ENCODE results near the gene AKAP13. TPM values are rescaled to one million over a fixed set of nuclear protein-coding genes. Genes with fewer than 3 reads are reported as not detected.

Gene AKAP13
- total RNA-seq, 1 experiment from 2014 or later, result 54.5 TPM

DNA sequence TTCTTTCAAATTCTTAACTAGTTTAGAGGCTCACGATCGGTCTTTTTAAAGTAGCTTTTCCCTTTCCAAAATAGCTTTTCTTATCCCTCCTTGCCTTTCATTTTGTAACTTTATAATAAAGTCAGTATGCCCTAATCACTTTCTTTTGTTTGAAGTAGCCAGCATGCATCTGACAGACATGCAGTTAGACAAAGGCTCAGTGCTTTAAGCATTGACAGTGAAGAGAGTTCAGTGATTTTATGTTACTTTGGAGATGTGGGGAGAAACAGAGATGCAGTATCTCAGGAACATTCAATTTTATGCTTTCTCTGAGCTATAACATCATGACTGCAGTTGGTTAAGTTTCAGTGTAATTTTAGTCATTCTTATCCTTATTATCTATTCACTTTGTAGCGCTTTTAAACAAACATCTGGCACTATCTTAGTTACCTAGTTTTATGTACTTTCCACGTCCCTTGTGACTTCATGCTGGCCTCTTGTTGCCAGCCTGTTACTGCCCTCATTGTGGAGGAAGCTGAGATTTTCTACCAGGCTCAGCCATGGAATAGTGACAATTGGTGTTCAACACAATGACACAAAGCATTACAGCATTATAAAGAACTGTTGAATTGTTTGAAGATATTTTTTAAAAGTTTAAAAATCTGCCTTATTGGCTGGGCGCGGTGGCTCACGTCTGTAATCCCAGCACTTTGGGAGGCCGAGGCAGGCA lies 90.3 kb downstream of the AKAP13 start:
- no peaks in the 10 kb centered on the region for H3K36me3 ChIP-seq (ENCODE audit: insufficient read depth, low read length, poor library complexity, severe bottlenecking)
- TF ChIP-seq, protein P1, sequence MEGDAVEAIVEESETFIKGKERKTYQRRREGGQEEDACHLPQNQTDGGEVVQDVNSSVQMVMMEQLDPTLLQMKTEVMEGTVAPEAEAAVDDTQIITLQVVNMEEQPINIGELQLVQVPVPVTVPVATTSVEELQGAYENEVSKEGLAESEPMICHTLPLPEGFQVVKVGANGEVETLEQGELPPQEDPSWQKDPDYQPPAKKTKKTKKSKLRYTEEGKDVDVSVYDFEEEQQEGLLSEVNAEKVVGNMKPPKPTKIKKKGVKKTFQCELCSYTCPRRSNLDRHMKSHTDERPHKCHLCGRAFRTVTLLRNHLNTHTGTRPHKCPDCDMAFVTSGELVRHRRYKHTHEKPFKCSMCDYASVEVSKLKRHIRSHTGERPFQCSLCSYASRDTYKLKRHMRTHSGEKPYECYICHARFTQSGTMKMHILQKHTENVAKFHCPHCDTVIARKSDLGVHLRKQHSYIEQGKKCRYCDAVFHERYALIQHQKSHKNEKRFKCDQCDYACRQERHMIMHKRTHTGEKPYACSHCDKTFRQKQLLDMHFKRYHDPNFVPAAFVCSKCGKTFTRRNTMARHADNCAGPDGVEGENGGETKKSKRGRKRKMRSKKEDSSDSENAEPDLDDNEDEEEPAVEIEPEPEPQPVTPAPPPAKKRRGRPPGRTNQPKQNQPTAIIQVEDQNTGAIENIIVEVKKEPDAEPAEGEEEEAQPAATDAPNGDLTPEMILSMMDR (conservative IDR thresholded peaks at IDR 0.05; ENCODE audit: low read depth, low read length), result no peak
- TF ChIP-seq EZH2 (IDR thresholded peaks at IDR 0.05; ENCODE audit: borderline replicate concordance, low read depth, low read length, poor library complexity, severe bottlenecking), result no peak
- no peaks in the 10 kb centered on the region for H3K9me3 ChIP-seq (ENCODE audit: low read depth, low read length, poor library complexity, severe bottlenecking)
- CTCF ChIA-PET, result no interaction called here
- no peak for DNase-seq (ENCODE audit: low spot score)
- BruUV-seq (replicated peaks), result no TSS peak
- POLR2A ChIA-PET (ENCODE audit: low non-redundant PET), result no interaction called here
- intact Hi-C loops (cut with micrococcal nuclease; ENCODE audit: unreplicated experiment), result no loop called here
- no peak overlapping the region for H3K27ac ChIP-seq (ENCODE audit: low read depth, low read length, poor library complexity, severe bottlenecking)
- no peak overlapping the region for H3K4me3 ChIP-seq (ENCODE audit: low read depth, low read length, poor library complexity, severe bottlenecking)
- peaks cover 33% of the 10 kb centered on the region for H3K4me1 ChIP-seq (ENCODE audit: insufficient read depth, low read length, poor library complexity, severe bottlenecking)
- no peaks in the 10 kb centered on the region for H3K27me3 ChIP-seq (replicated peaks; ENCODE audit: insufficient read depth, low read depth, low read length, poor library complexity)

- Histone ChIP-seq H3K4me1 (ENCODE audit: insufficient read depth, low read length, poor library complexity, severe bottlenecking) (peaks cover 47% of the 10 kb centered on the region), H3K27me3 (replicated peaks; ENCODE audit: insufficient read depth, low read depth, low read length, poor library complexity) (no peaks in the 10 kb centered on the region), H3K9me3 (ENCODE audit: low read depth, low read length, poor library complexity, severe bottlenecking) (no peaks in the 10 kb centered on the region), H3K4me3 (ENCODE audit: low read depth, low read length, poor library complexity, severe bottlenecking) (no peak overlapping the region), H3K27ac (ENCODE audit: low read depth, low read length, poor library complexity, severe bottlenecking) (no peak overlapping the region), H3K36me3 (ENCODE audit: insufficient read depth, low read length, poor library complexity, severe bottlenecking) (no peaks in the 10 kb centered on the region)
- intact Hi-C loops (cut with micrococcal nuclease; ENCODE audit: unreplicated experiment), result no loop called here
- DNase-seq (ENCODE audit: low spot score), result no peak
- no peak for TF ChIP-seq EZH2 (IDR thresholded peaks at IDR 0.05; ENCODE audit: borderline replicate concordance, low read depth, low read length, poor library complexity, severe bottlenecking)
- TF ChIP-seq, protein P1 (conservative IDR thresholded peaks at IDR 0.05; ENCODE audit: low read depth, low read length), result no peak
- POLR2A ChIA-PET (ENCODE audit: low non-redundant PET), result interaction anchor here (0.6 kb wide), 1 partner anchor 174 kb away, joined by 7 read pairs; no protein-coding TSS in a partner anchor
- CTCF ChIA-PET, result no interaction called here
- BruUV-seq (replicated peaks), result no TSS peak
Measured at GRCh38 chr15:85472349-85472748, 91.9 kb downstream of the AKAP13 start.

- no peak overlapping the region for H3K4me3 ChIP-seq (ENCODE audit: low read depth, low read length, poor library complexity, severe bottlenecking)
Measured at GRCh38 chr15:85473455-85473854, 93.1 kb downstream of the AKAP13 start.

More at GRCh38 chr15:85473455-85473854, 93.1 kb downstream of the AKAP13 start:
- ChIA-PET CTCF (no interaction called here), POLR2A (ENCODE audit: low non-redundant PET) (no interaction called here)
- Histone ChIP-seq H3K9me3 (ENCODE audit: low read depth, low read length, poor library complexity, severe bottlenecking) (no peaks in the 10 kb centered on the region), H3K36me3 (ENCODE audit: insufficient read depth, low read length, poor library complexity, severe bottlenecking) (no peaks in the 10 kb centered on the region), H3K27me3 (replicated peaks; ENCODE audit: insufficient read depth, low read depth, low read length, poor library complexity) (no peaks in the 10 kb centered on the region), H3K27ac (ENCODE audit: low read depth, low read length, poor library complexity, severe bottlenecking) (no peak overlapping the region), H3K4me1 (ENCODE audit: insufficient read depth, low read length, poor library complexity, severe bottlenecking) (peaks cover 58% of the 10 kb centered on the region)
- TF ChIP-seq EZH2 (IDR thresholded peaks at IDR 0.05; ENCODE audit: borderline replicate concordance, low read depth, low read length, poor library complexity, severe bottlenecking), result no peak
- TF ChIP-seq, protein P1 (conservative IDR thresholded peaks at IDR 0.05; ENCODE audit: low read depth, low read length), result no peak
- intact Hi-C loops (cut with micrococcal nuclease; ENCODE audit: unreplicated experiment), result no loop called here
- BruUV-seq (replicated peaks), result no TSS peak
- no peak for DNase-seq (ENCODE audit: low spot score)

Data from A673 (cell line).